Esophagus muscularis mucosa (tissue), 4 donors: ENCODE results near the gene AASDH. TPM values are rescaled to one million over a fixed set of nuclear protein-coding genes. Genes with fewer than 3 reads are reported as not detected.

Experiments
- DNase-seq: peaks from one replicate; pipeline ENCODE4 v3.0.0-alpha.2; 2017; ENCODE audit errors: extremely low spot score
- H3K27ac ChIP-seq, 4 donors: fragments of 200-600 bp; sonication (generic); replicated peaks in 1 of 4; 1 replicate in 3 of 4; 2 replicates in 1 of 4; pipeline ENCODE4 v1.5.1; 2016 to 2019; ENCODE audit warnings: mild to moderate bottlenecking in 1 of 4
- H3K27me3 ChIP-seq, 4 donors: fragments of 200-600 bp; sonication (generic); one replicate each; pipeline versions ENCODE4 v1.5.1 to v1.6.0; 2016 to 2019
- H3K36me3 ChIP-seq, 4 donors: fragments of 200-600 bp; sonication (generic); one replicate each; pipeline ENCODE4 v1.5.1; 2016 to 2019
- H3K4me1 ChIP-seq, 4 donors: fragments of 200-600 bp; sonication (generic); one replicate each; pipeline ENCODE4 v1.5.1; 2016 to 2019
- H3K4me3 ChIP-seq, 4 donors: fragments of 200-600 bp; sonication (generic); 1 replicate in 2 of 4; 2 replicates in 2 of 4; pipeline ENCODE4 v1.5.1; 2016 to 2019; ENCODE audit warnings: mild to moderate bottlenecking in 4 of 4, moderate library complexity in 1 of 4
- H3K9me3 ChIP-seq, 4 donors: fragments of 200-600 bp; sonication (generic); 1 replicate in 3 of 4; 2 replicates in 1 of 4; pipeline ENCODE4 v1.5.1; 2016 to 2019
- CTCF ChIP-seq, 3 experiments: fragments of 200-600 bp in 2 of 3; fragments of 450-650 bp in 1 of 3; sonication (generic) in 2 of 3; IDR thresholded peaks; one replicate each; pipeline ENCODE4 v1.5.1; 2017 to 2019; ENCODE audit warnings: antibody characterized with exemption in 3 of 3, mild to moderate bottlenecking in 2 of 3, moderate library complexity in 1 of 3
- EP300 ChIP-seq: sonication (generic); formaldehyde crosslinking; IDR thresholded peaks from one replicate; pipeline ENCODE4 v1.6.1; 2017; ENCODE audit warnings: antibody characterized with exemption
- POLR2A ChIP-seq: fragments of 450-650 bp; IDR thresholded peaks from one replicate; pipeline ENCODE4 v1.6.1; 2017; ENCODE audit warnings: antibody characterized with exemption, moderate library complexity, mild to moderate bottlenecking, low read depth
- POLR2AphosphoS5 ChIP-seq, 2 donors: sonication (generic); formaldehyde crosslinking; IDR thresholded peaks; one replicate each; pipeline ENCODE4 v1.6.1; 2017; ENCODE audit warnings: antibody characterized with exemption in 2 of 2
- WGBS: methylation state at CpG from one replicate; pipeline ENCODE4 v1.1.5; 2018; 5-methylcytosine and 5-hydroxymethylcytosine counted together
- intact Hi-C: fragments of 100-400 bp; cut with DNase I; formaldehyde crosslinking; loops from one replicate; pipeline ENCODE4 v1.15.1; 2023
- small RNA-seq, 3 donors: library from RNA; depleted of rRNA; stranded (forward); fragments of <200 nt; gene quantifications; one replicate each; pipeline ENCODE3, GENCODE V24; 2016
- total RNA-seq, 4 donors: library from RNA; depleted of rRNA; stranded (reverse); fragments of >200 nt; gene quantifications; one replicate each; pipeline versions ENCODE4 v1.1.0 to v1.2.1, GENCODE V29; 2016

The AASDH gene
- total RNA-seq, 4 donors from 2014 or later: 5.2 to 9.3 (median 6.3) TPM

GRCh38 chr4:56296526-56296925 lies 90.8 kb downstream of the AASDH start:
- H3K36me3 ChIP-seq: no peaks in the 10 kb centered on the region
- intact Hi-C loops: no loop called here
- no peak for TF ChIP-seq POLR2A
- TF ChIP-seq EP300: no peak
- no peak for TF ChIP-seq POLR2AphosphoS5 (IDR thresholded peaks at IDR 0.05)
- no peak for TF ChIP-seq CTCF (IDR thresholded peaks at IDR 0.05)
- H3K9me3 ChIP-seq: no peaks in the 10 kb centered on the region
- H3K27me3 ChIP-seq: no peaks in the 10 kb centered on the region
- no peak overlapping the region for H3K27ac ChIP-seq
- DNase-seq: no peak
- H3K4me3 ChIP-seq: no peak overlapping the region
- WGBS: 69% methylated on average over 3 of the region's 3 CpGs
- H3K4me1 ChIP-seq: peaks cover 0 to 8% (median 7%) of the 10 kb centered on the region in 4 donors

GRCh38 chr4:56293121-56293520 lies 94.2 kb downstream of the AASDH start:
- DNase-seq: no peak
- Histone ChIP-seq H3K27me3 (no peaks in the 10 kb centered on the region), H3K27ac (no peak overlapping the region), H3K36me3 (no peaks in the 10 kb centered on the region), H3K4me3 (no peak overlapping the region), H3K4me1 (peaks cover 0 to 13% (median 8%) of the 10 kb centered on the region in 4 donors), H3K9me3 (no peaks in the 10 kb centered on the region)
- no peak for TF ChIP-seq POLR2AphosphoS5 (IDR thresholded peaks at IDR 0.05)
- no peak for TF ChIP-seq POLR2A
- no peak for TF ChIP-seq CTCF (IDR thresholded peaks at IDR 0.05)
- intact Hi-C loops: no loop called here

DNA sequence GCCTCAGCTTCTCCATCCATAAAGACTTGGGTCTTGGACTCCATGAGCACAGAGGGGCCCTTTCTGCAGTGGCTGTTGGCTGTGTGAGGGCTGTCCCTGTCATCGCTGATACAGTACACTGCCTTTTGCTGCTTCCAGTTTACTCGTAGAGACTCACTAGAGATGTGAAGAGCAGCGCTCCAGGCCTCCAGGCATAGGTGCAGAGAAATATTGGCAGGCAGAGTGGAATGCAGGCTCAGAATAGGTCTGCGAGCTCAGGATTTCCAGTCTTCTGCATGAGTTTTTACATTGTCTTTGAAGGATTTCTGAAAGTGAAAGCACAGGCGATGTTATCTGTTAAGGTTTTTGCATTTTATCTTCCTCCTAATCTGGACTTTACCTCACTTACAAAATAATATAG lies 97.4 kb downstream of the AASDH start:
- intact Hi-C loops: no loop called here
- Histone ChIP-seq H3K4me1 (peaks cover 0 to 13% (median 8%) of the 10 kb centered on the region in 4 donors), H3K27me3 (no peaks in the 10 kb centered on the region), H3K9me3 (no peaks in the 10 kb centered on the region), H3K36me3 (no peaks in the 10 kb centered on the region), H3K27ac (peak overlapping the region in 1 of 4 donors; percentile 23), H3K4me3 (peak overlapping the region; percentile 11 to 27 (median 16))
- DNase-seq: no peak
- TF ChIP-seq CTCF (IDR thresholded peaks at IDR 0.05): no peak
- no peak for TF ChIP-seq EP300
- TF ChIP-seq POLR2A: no peak
- no peak for TF ChIP-seq POLR2AphosphoS5 (IDR thresholded peaks at IDR 0.05)
- 50% methylated on average over 5 of the region's 5 CpGs for WGBS

DNA sequence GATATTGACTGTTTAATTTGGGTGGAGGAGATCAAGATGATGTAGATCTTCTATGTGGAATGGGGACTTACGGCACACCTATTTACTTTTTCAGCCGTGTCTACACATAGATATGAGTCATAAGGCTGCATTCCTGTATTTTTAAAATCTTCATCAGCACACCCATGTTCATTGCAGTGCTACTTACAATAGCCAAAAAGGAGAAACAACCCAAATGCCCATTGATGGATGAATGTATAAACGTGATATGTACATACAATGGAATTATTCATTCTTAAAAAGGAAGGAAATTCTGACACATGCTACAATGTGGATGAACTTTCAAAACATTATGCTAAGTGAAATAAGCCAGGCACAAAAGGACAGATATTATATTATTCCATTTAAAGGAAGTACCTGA lies 98.6 kb downstream of the AASDH start:
- TF ChIP-seq POLR2AphosphoS5 (IDR thresholded peaks at IDR 0.05) (no peak), POLR2A (no peak), EP300 (no peak), CTCF (IDR thresholded peaks at IDR 0.05) (no peak)
- no peak overlapping the region for H3K4me3 ChIP-seq
- WGBS: 76% methylated on average over 3 of the region's 3 CpGs
- H3K9me3 ChIP-seq: no peaks in the 10 kb centered on the region
- H3K36me3 ChIP-seq: no peaks in the 10 kb centered on the region
- H3K27me3 ChIP-seq: no peaks in the 10 kb centered on the region
- no peak for DNase-seq
- H3K4me1 ChIP-seq: peaks cover 0 to 13% (median 8%) of the 10 kb centered on the region in 4 donors
- no peak overlapping the region for H3K27ac ChIP-seq
- intact Hi-C loops: no loop called here

Small RNA genes lying within 50 kb of the gene (small RNA-seq; reads per million reads assigned to genes)
- gene RNU6-197P: 0 reads per million in 3 donors

Other genes starting within 250 kb of the AASDH start
- gene PPAT, start 48.1 kb upstream of the AASDH start, total RNA-seq: 1 to 10 TPM; 1.7 to 5.1 (median 3.0) TPM
- 10 to 100 TPM; 13.3 to 19.5 (median 17.9) TPM for gene PAICS, start 48.8 kb upstream of the AASDH start, total RNA-seq
- gene SRP72, start 80.1 kb upstream of the AASDH start, total RNA-seq: 10 to 100 TPM; 37.0 to 51.9 (median 45.8) TPM
- gene ARL9, start 118.3 kb upstream of the AASDH start, total RNA-seq: under 1 TPM in 1 of 4 donors, not detected in 3; 0.50 TPM